Measurements from ENCODE around the gene PKN1. TPM values are rescaled to one million over a fixed set of nuclear protein-coding genes. Genes with fewer than 3 reads are reported as not detected.

PKN1 gene
- total RNA-seq, 2 donors from 2014 or later, result 103 to 141 TPM

DNA sequence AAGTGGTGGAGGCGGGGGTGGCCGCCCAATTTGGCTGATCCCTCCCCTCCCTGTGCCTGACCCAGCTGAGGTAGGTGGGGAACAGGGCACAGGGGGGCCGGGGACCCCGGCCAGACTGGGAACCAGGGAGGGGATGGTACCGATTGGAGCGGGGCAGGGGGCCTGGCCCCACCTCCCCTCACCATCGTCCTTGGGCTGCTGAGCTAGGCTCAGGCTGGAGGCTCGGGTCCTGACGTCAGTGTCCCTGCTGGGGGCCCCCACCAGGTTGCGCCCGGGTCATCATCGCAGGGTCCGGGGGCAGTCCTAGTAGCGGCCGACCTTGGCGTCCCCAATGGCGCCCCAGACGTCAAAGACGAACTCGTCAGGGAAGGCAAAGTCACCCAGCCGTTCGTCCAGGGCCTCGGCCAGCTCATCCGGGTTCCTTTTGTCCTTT, 45.0 kb downstream of the PKN1 start:
- Mint-ChIP-seq H3K9me3 (no peaks in the 10 kb centered on the region), H3K27ac (no peak overlapping the region), H3K4me3 (no peak overlapping the region), H3K36me3 (ENCODE audit: low read depth) (peaks cover 28% of the 10 kb centered on the region), H3K4me1 (peaks cover 13% of the 10 kb centered on the region), H3K27me3 (ENCODE audit: insufficient read depth) (peaks cover 10% of the 10 kb centered on the region)
- Histone ChIP-seq H3K27me3 (ENCODE audit: control insufficient read depth, insufficient read depth, low read length, poor library complexity, severe bottlenecking) (no peaks in the 10 kb centered on the region), H3K4me1 (ENCODE audit: control insufficient read depth, insufficient read depth, low read length) (no peaks in the 10 kb centered on the region), H3K36me3 (ENCODE audit: control insufficient read depth, insufficient read depth, low read length) (peaks cover 33% of the 10 kb centered on the region), H3K9ac (ENCODE audit: extremely low read depth, low read length, poor library complexity, severe bottlenecking) (no peak overlapping the region), H3K9me3 (ENCODE audit: control insufficient read depth, low read length) (no peaks in the 10 kb centered on the region), H3K27ac (ENCODE audit: low read depth, low read length) (no peak overlapping the region), H3K4me3 (ENCODE audit: low read length) (no peak overlapping the region)
- TF ChIP-seq, protein P1, sequence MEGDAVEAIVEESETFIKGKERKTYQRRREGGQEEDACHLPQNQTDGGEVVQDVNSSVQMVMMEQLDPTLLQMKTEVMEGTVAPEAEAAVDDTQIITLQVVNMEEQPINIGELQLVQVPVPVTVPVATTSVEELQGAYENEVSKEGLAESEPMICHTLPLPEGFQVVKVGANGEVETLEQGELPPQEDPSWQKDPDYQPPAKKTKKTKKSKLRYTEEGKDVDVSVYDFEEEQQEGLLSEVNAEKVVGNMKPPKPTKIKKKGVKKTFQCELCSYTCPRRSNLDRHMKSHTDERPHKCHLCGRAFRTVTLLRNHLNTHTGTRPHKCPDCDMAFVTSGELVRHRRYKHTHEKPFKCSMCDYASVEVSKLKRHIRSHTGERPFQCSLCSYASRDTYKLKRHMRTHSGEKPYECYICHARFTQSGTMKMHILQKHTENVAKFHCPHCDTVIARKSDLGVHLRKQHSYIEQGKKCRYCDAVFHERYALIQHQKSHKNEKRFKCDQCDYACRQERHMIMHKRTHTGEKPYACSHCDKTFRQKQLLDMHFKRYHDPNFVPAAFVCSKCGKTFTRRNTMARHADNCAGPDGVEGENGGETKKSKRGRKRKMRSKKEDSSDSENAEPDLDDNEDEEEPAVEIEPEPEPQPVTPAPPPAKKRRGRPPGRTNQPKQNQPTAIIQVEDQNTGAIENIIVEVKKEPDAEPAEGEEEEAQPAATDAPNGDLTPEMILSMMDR (conservative IDR thresholded peaks at IDR 0.05), result no peak
- WGBS, 2 experiments (ENCODE audit: insufficient coverage in 1 of 2, insufficient read length in 1 of 2), result 95 to 96% methylated on average over 15 to 24 of the region's 24 CpGs
- DNase-seq, result no peak

DNA sequence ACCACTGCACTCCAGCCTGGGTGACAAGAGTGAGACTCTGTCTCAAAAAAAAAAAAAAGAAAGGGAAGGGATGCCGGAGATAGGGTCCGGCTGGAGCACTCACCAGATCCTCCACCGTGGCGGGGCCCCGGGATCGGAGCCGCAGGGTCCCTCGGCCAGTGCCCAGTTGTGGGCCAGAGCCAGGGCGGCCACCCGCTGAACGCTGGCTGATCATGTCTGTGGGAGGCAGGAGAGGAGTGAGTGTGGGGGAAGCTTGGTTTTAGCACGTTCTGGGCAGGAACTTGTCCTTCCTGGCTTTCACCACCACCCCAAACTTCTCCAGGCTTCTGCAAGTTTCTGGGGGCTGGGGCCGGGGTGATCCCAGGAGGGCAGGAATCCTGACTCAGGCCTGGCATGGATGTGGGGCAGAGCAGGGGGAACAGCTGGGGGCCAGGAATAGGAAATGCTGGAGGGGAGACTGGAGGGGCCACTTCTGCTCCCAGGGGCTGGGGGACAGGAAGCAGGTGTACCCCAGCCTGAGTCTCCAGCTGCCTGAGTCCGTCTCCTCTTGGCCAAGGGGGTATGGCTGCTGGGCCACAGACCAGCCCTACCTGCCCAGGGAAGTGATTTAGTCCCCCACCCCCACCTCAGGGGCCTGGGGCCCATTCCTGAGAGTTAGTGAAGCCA, 46.3 kb downstream of the PKN1 start:
- Mint-ChIP-seq H3K27me3 (ENCODE audit: insufficient read depth) (peaks cover 5% of the 10 kb centered on the region), H3K4me1 (peaks cover 13% of the 10 kb centered on the region), H3K36me3 (ENCODE audit: low read depth) (peaks cover 33% of the 10 kb centered on the region), H3K27ac (no peak overlapping the region), H3K4me3 (no peak overlapping the region), H3K9me3 (no peaks in the 10 kb centered on the region)
- Histone ChIP-seq H3K27ac (ENCODE audit: low read depth, low read length) (no peak overlapping the region), H3K27me3 (ENCODE audit: control insufficient read depth, insufficient read depth, low read length, poor library complexity, severe bottlenecking) (no peaks in the 10 kb centered on the region), H3K4me3 (ENCODE audit: low read length) (no peak overlapping the region), H3K36me3 (ENCODE audit: control insufficient read depth, insufficient read depth, low read length) (peaks cover 34% of the 10 kb centered on the region), H3K9ac (ENCODE audit: extremely low read depth, low read length, poor library complexity, severe bottlenecking) (no peak overlapping the region), H3K4me1 (ENCODE audit: control insufficient read depth, insufficient read depth, low read length) (no peaks in the 10 kb centered on the region), H3K9me3 (ENCODE audit: control insufficient read depth, low read length) (no peaks in the 10 kb centered on the region)
- TF ChIP-seq, protein P1 (conservative IDR thresholded peaks at IDR 0.05), result no peak
- WGBS, 2 experiments (ENCODE audit: insufficient coverage in 1 of 2, insufficient read length in 1 of 2), result 92 to 100% methylated on average over 1 to 14 of the region's 14 CpGs
- no peak for DNase-seq

DNA sequence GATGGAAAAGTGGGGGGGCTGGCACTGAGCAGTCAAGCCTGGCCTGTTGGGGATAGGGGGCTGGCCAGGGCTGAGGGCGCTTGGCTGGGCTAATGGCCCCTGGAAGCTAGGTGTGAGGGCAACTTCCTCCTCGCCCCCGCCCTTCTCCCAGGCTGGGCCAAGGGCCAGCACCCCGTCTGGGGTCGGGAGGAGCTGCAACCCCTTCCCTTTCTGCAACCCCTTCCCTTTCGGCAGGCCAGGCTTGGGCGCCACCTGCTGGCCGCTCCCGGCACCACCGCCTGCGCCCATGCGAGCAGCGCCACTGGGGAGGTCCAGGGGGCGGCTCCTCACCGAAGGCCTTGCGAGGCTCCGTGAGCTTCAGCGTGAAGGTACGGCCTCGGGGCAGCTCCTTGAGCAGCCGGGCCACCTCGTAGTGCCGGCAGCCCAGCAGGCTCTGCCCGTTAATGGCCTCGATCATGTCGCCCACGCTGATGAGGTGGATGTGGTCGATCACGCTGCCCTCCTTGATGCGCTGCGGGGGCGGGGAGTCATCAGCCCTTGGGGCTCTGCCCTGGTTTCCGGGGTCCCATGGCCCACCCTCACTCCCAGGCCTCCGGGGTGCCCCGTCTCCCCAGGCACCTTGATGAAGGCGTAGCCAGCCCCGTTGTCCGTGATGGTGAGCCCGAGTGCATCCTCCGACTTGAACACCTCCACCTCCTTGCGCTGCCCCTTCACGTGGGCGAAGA, 47.0 kb downstream of the PKN1 start:
- Mint-ChIP-seq H3K36me3 (ENCODE audit: low read depth) (peaks cover 33% of the 10 kb centered on the region), H3K27ac (no peak overlapping the region), H3K4me1 (peaks cover 13% of the 10 kb centered on the region), H3K9me3 (no peaks in the 10 kb centered on the region), H3K4me3 (no peak overlapping the region), H3K27me3 (ENCODE audit: insufficient read depth) (no peaks in the 10 kb centered on the region)
- H3K9me3 ChIP-seq (ENCODE audit: control insufficient read depth, low read length), result no peaks in the 10 kb centered on the region
- TF ChIP-seq, protein P1 (conservative IDR thresholded peaks at IDR 0.05), result peak; percentile 98
- H3K4me1 ChIP-seq (ENCODE audit: control insufficient read depth, insufficient read depth, low read length), result no peaks in the 10 kb centered on the region
- no peak overlapping the region for H3K9ac ChIP-seq (ENCODE audit: extremely low read depth, low read length, poor library complexity, severe bottlenecking)
- no peak overlapping the region for H3K4me3 ChIP-seq (ENCODE audit: low read length)
- 63 to 89% methylated on average over 22 to 43 of the region's 43 CpGs for WGBS, 2 experiments (ENCODE audit: insufficient coverage in 1 of 2, insufficient read length in 1 of 2)
- no peaks in the 10 kb centered on the region for H3K27me3 ChIP-seq (ENCODE audit: control insufficient read depth, insufficient read depth, low read length, poor library complexity, severe bottlenecking)
- H3K36me3 ChIP-seq (ENCODE audit: control insufficient read depth, insufficient read depth, low read length), result peaks cover 34% of the 10 kb centered on the region
- no peak overlapping the region for H3K27ac ChIP-seq (ENCODE audit: low read depth, low read length)
- peak; percentile 97 for DNase-seq
